UCSD-AML1 (cell line): ENCODE measurements around the gene CELF4.

Experiments
- DNase-seq: peaks from one replicate; lab custom pipeline; 2025; ENCODE audit not compliant: unreplicated experiment; lab: John Stamatoyannopoulos, UW

CELF4 gene

GRCh38 chr18:37548679-37549289 lies 16.8 kb downstream of the CELF4 start:
- no peak for DNase-seq

- DNase-seq: no peak
Measured at GRCh38 chr18:37547196-37547827, 18.3 kb downstream of the CELF4 start.

GRCh38 chr18:37546651-37547050 lies 18.9 kb downstream of the CELF4 start:
- no peak for DNase-seq

- DNase-seq: no peak
Measured at GRCh38 chr18:37546272-37546537, 19.4 kb downstream of the CELF4 start.

GRCh38 chr18:37545461-37546271 lies 19.9 kb downstream of the CELF4 start:
- DNase-seq: no peak

- DNase-seq: no peak
Measured at GRCh38 chr18:37544713-37545112, 20.9 kb downstream of the CELF4 start.

GRCh38 chr18:37544217-37544616 lies 21.4 kb downstream of the CELF4 start:
- no peak for DNase-seq

- no peak for DNase-seq
Measured at GRCh38 chr18:37543321-37543720, 22.3 kb downstream of the CELF4 start.

GRCh38 chr18:37541517-37541916 lies 24.1 kb downstream of the CELF4 start:
- no peak for DNase-seq

- no peak for DNase-seq
Measured at GRCh38 chr18:37540424-37541138, 25.0 kb downstream of the CELF4 start.

- no peak for DNase-seq
Measured at GRCh38 chr18:37539236-37539635, 26.4 kb downstream of the CELF4 start.

- DNase-seq: no peak
Measured at GRCh38 chr18:37538526-37539205, 26.9 kb downstream of the CELF4 start.

- DNase-seq: peak; percentile 60
Measured at GRCh38 chr18:37537868-37538525, 27.6 kb downstream of the CELF4 start.

GRCh38 chr18:37536656-37537055 lies 28.9 kb downstream of the CELF4 start:
- no peak for DNase-seq

- DNase-seq: no peak
Measured at GRCh38 chr18:37535968-37536367, 29.6 kb downstream of the CELF4 start.

GRCh38 chr18:37534627-37535026 lies 31.0 kb downstream of the CELF4 start:
- no peak for DNase-seq

GRCh38 chr18:37533647-37534584 lies 31.7 kb downstream of the CELF4 start:
- no peak for DNase-seq

GRCh38 chr18:37532917-37533316 lies 32.7 kb downstream of the CELF4 start:
- no peak for DNase-seq

- DNase-seq: peak; percentile 15
Measured at GRCh38 chr18:37529863-37530262, 35.7 kb downstream of the CELF4 start.

- no peak for DNase-seq
Measured at GRCh38 chr18:37529296-37529695, 36.3 kb downstream of the CELF4 start.
